Coronary artery (tissue), 2 donors: Measurements from ENCODE around the gene PLP2.
"Not testable (repeated sequence)": the region's sequence is repeated elsewhere in the genome, so short reads cannot be mapped to it uniquely, and the experiment has no call there.

Experiments used
- DNase-seq: peaks from one replicate; pipeline ENCODE4 v3.0.0-alpha.2; 2017; ENCODE audit warnings: low spot score
- H3K27ac ChIP-seq, 2 donors: fragments of 200-600 bp; sonication (generic); one replicate each; pipeline ENCODE4 v1.5.1; 2016 to 2019
- H3K4me3 ChIP-seq: fragments of 200-600 bp; sonication (generic); 2 replicates; pipeline ENCODE4 v1.5.1; 2016; ENCODE audit warnings: mild to moderate bottlenecking, moderate library complexity
- CTCF ChIP-seq: fragments of 200-600 bp; sonication (generic); IDR thresholded peaks from one replicate; pipeline ENCODE4 v1.5.1; 2019; ENCODE audit warnings: antibody characterized with exemption

Gene PLP2, protein sequence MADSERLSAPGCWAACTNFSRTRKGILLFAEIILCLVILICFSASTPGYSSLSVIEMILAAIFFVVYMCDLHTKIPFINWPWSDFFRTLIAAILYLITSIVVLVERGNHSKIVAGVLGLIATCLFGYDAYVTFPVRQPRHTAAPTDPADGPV

GRCh38 chrX:49171752-49172279, at the start of gene PLP2:
Gene PLP2 (plus strand): TSS chrX:49171898. CDS start chrX:49172001, 103 bp downstream.
- H3K4me3 ChIP-seq, result peak within 1 kb of the TSS; percentile 76
- peak within 1 kb of the TSS; percentile 89 to 94 for H3K27ac ChIP-seq
- DNase-seq, result no peak
- no peak for TF ChIP-seq CTCF

- H3K4me3 ChIP-seq, result peak overlapping the region; percentile 79
- no peak for TF ChIP-seq CTCF
- peak overlapping the region in 1 of 2 donors; percentile 62 for H3K27ac ChIP-seq
- no peak for DNase-seq
These were observed 49.2 kb upstream of the PLP2 start for GRCh38 chrX:49122499-49122898.

DNA sequence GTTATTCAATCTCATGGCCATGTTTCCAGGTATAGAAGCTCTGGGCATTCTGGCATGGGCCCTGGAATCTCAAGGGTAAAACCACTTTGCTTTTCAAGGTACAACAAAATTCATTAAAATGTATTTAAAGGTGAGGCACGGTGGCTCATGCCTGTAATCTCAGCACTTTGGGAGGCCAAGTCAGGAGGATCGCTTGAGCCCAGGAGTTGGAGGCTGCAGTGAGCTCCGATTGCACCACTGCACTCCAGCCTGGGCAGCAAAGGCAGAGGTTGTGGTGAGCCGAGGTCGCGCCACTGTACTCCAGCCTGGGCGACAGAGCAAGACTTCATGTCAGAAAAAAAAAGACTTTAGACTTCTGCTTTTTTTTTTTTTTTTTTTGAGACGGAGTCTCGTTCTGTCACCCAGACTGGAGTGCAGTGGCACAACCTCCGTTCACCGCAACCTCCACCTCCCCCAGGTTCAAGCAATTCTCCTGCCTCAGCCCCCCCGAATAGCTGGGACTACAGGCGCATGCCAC, 43.9 kb upstream of the PLP2 start:
- not testable (repeated sequence) for DNase-seq, H3K4me3 ChIP-seq

DNA sequence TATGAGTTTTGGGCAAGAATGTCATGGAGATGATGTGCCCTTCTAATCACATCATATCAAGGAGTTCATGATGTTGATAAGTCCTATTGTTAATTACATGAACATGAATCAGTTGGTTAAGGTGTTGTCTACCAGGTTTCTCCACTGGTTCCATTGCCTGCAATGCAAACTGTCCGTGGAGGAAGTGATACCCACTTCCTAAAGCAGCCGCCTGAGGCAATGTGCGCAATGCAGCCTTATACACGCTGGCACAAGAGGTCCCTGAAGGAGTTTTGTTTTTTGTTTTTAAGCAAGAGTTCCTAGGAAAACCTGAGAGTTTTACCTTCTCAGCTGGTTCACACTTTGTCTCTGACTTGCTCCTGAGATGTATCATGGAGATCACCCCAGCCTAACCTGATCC, 42.3 kb upstream of the PLP2 start:
- H3K4me3 ChIP-seq, result no peak overlapping the region
- DNase-seq, result no peak
- H3K27ac ChIP-seq, result no peak overlapping the region
- no peak for TF ChIP-seq CTCF

More for the DNA sequence above, 43.9 kb upstream of the PLP2 start:
- H3K27ac ChIP-seq, result not testable (repeated sequence)

GRCh38 chrX:49132275-49132674, 39.4 kb upstream of the PLP2 start:
- H3K4me3 ChIP-seq, H3K27ac ChIP-seq, DNase-seq: not testable (repeated sequence)

DNA sequence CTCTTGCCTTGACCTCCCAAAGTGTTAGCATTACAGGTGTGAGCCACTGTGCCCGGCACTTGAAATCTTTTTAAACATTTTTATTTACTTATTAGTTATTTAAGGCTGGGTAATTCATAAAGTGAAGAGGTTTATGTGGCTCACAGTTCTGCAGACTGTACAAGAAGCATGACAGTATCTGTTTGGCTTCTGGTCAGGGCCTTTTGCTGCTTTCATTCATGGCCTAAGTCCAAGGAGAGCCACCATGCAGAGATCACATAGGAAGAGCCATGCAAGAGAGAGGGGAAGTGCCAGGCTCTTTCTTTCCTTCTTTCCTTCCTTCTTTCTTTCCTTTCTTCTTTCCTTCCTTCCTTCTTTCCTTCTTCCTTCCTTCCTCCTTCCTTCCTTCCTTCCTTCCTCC, 37.9 kb upstream of the PLP2 start:
- Histone ChIP-seq H3K4me3 (no peak overlapping the region), H3K27ac (no peak overlapping the region)
- DNase-seq, result no peak
- no peak for TF ChIP-seq CTCF

GRCh38 chrX:49137492-49137891, 34.2 kb upstream of the PLP2 start:
- H3K27ac ChIP-seq, result no peak overlapping the region
- TF ChIP-seq CTCF, result no peak
- no peak for DNase-seq

GRCh38 chrX:49139713-49140112, 32.0 kb upstream of the PLP2 start:
- DNase-seq, result no peak
- H3K4me3 ChIP-seq, result no peak overlapping the region
- TF ChIP-seq CTCF, result no peak
- H3K27ac ChIP-seq, result no peak overlapping the region

More at GRCh38 chrX:49137492-49137891, 34.2 kb upstream of the PLP2 start:
- H3K4me3 ChIP-seq, result no peak overlapping the region
